GM19025 (cell line): Measurements from ENCODE around the gene MUC20.
"Not testable (repeated sequence)": the region's sequence is repeated elsewhere in the genome, so short reads cannot be mapped to it uniquely, and the experiment has no call there.

Experiments
- ATAC-seq: cut with Tn5 transposase; IDR thresholded peaks from one replicate; pipeline ENCODE4 v1.9.1; 2021; ENCODE audit warnings: mild to moderate bottlenecking, low read depth, moderate library complexity; ENCODE audit not compliant: unreplicated experiment

MUC20 gene

DNA sequence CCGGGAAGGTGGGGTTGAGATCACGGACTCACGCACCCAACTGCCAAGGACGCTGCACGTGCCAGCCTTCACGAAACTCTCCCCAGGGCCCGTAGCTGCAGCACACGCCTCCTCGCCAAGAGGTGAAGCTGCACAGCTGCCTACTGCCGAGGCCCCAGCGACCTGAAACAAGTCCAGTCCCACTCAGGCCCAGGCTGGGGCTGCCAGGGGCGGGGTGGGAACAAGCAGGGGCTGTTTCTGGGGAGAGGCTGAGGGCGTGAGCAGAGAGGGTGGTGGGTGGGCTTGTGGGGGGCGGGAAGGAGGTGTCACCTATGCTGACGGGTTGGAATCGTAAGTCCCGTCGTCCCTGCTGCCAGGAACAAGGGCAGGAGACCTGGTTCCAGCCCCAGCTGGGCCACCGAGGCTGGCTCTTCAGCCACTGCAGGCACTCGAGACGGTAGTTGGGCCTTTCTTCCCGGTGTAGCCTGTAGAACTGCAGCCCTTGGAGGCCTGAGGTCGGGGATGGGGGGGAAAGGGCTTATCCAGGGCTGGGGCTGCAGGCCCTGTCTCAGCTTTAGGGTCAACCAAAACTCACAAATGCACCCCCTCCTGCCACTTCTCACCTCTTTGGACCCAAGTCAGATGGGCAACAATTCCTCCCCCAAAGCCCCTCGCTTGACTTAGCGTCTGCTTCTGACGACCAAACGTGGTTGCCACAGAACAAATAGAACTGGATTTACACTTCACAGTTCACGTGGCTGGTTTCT, 44.4 kb downstream of the MUC20 start:
- ATAC-seq: no peak

- no peak for ATAC-seq
Observed at GRCh38 chr3:195766671-195767070, 45.9 kb downstream of the MUC20 start.

GRCh38 chr3:195767792-195768191, 47.0 kb downstream of the MUC20 start:
- no peak for ATAC-seq

DNA sequence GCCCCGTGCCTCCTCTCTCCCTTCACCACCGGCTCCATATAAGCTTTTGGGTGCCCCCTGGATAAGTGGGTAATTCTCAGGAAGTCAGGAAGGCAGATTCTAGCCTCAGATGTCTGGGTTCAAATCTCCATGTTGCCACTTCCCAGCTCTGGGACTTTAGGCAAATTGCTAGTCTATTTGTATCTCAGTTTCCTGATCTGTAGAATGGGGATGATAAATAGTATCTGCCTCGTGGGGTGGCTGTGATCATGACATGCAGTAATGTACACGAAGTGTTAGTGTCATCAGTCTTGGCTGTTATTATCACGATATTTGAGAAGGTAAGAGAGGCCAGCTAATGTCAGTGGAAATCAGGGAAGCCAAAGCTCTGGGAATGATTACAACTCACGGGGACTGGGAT, 47.6 kb downstream of the MUC20 start:
- no peak for ATAC-seq

- no peak for ATAC-seq
Observed at GRCh38 chr3:195768831-195769303, 48.1 kb downstream of the MUC20 start.

DNA sequence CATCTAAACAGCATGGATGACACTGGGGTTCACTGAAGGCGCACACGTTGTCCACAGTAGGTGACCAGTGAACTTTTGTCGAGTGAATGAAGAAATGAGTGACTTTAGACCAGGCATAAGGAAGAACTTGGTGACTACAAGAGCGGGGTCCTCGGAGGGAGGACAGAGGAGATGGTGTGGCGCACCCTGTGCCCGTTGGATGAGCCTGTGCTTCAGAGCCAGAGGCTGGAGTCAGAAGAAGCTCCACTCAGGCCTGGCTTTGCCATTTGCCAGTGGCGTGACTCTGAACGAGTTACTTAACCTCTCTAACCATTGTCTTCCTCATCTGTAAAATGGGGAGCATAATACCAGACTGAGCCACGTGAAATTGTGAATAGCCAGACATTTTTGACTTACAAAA, 48.8 kb downstream of the MUC20 start:
- ATAC-seq: no peak

DNA sequence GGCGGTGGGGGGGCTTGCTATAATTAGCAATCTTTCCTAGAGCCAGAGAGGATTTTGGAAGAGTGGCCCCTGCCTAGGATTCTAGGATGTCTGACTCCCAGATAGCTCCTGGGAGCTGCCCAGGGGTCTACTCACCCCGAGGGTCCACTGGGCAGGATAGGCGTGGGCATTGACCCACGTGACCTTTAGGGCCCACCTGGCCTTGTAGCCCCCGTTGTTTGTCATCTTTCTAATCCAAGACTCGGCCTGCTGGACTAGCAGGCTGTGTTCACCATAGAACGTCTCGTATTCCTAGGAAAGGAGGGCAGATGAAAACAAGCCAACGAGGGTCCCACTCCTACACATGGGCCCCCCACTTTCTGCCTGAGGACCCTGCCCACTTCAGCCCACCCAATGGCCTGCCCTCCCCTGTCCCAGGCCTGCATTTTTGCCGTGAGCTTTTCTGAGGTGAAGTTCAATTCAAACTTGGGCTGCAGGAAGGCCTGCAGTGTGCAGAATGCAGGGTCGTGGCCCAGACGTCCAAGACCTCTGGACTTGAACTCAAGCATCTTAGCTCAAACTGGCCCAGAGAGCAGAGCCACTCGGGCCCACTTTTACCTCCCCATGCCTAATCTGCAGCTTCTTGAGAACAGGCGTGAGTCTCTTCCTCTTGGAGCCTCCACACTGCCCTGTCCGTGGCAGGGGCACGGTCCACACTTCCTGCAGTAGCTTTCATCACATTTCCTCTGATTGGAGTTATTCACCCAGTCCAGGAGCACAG, 49.5 kb downstream of the MUC20 start:
- ATAC-seq: no peak

DNA sequence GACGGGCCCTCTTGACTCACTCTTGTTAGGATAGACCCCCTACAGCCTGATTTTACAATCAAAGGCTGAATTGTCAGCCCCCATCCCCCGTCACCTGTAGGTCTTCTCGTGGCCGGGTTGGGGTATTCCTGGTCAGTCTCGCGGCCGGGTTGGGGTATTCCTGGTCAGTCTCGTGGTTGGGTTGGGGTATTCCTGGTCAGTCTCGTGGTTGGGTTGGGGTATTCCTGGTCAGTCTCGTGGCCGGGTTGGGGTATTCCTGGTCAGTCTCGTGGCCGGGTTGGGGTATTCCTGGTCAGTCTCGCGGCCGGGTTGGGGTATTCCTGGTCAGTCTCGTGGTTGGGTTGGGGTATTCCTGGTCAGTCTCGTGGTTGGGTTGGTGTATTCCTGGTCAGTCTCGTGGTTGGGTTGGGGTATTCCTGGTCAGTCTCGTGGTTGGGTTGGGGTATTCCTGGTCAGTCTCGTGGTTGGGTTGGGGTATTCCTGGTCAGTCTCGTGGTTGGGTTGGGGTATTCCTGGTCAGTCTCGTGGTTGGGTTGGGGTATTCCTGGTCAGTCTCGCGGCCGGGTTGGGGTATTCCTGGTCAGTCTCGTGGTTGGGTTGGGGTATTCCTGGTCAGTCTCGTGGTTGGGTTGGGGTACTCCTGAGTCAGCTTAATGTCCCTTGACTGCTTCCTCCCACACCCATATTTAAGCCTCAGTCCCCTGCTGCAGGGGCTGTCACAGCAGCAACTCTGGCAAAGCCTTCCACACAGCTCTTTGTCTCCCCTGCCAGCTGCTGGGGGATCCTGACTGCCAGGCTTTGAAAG, 50.3 kb downstream of the MUC20 start:
- ATAC-seq: not testable (repeated sequence)

DNA sequence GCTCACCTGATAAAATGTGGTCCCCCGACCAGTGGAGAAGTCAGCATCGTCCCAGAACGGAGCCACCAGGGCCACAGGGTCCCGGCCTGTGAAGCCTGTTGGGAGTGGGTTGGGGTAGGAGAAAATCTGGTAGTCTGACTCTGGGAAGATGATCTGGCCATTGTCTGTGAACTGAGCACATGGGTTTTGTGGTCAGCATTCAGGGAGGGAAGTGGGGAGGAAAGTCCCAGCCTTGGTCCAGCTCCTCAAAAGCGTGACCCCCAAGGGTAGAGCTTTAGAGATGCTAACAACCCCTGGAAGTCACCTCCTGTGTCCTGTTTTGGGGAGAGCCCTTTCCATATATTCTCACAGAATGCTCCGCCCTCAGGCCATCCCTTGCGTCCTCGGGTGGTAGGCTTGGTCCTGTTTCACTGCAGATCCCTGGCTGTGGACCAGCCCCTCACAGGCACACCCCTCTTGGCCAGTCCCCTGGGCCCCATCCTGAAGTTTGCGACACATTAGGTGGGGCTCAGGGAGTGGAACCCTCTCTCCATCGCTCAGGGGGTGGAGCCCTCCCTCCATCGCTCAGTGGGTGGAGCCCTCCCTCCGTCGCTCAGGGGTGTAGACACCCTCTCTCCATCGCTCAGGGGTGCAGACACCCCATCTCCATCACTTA, 51.0 kb downstream of the MUC20 start:
- ATAC-seq: no peak

- ATAC-seq: no peak
Observed at GRCh38 chr3:195773956-195774537, 53.3 kb downstream of the MUC20 start.

DNA sequence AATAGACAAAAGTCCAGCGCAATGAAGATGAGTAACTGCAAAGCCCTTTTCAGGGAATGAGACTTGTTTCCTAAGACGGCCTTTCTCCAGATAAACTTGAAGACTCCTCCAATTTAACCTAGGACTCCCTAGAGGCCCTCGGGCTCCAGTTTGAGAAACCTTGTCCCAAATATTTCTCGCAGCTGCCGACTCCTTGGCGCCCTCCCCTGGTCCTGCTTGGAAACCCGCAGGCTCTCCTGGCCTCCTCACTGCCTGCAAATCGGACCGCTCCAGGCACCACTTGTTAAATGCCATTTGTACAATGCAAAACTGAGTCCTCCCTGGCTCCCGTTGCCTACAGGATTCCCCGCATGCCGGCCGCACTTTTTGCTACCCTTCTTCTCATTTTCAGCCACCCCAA, 54.1 kb downstream of the MUC20 start:
- no peak for ATAC-seq

- ATAC-seq: no peak
Observed at GRCh38 chr3:195777975-195778374, 57.2 kb downstream of the MUC20 start.

DNA sequence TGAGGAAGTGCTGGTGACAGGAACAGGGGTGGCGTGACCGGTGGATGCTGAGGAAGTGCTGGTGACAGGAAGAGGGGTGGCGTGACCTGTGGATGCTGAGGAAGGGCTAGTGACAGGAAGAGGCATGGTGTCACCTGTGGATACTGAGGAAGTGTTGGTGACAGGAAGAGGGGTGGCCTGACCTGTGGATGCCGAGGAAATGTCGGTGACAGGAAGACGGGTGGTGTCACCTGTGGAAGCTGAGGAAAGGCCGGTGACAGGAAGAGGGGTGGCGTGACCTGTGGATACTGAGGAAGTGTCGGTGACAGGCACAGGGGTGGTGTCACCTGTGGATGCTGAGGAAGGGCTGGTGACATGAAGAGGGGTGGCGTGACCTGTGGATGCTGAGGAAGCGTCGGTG, 60.5 kb downstream of the MUC20 start:
- not testable (repeated sequence) for ATAC-seq
